Neuronal stem cell (in vitro differentiated cells): ENCODE measurements around the gene C2CD4A.

Experiments
- DNase-seq: peaks from one replicate; pipeline ENCODE4 v3.0.0-alpha.2; 2013; ENCODE audit warnings: low spot score
- H2AFZ ChIP-seq: one replicate; pipeline ENCODE4 v1.6.1; 2013; ENCODE audit warnings: mild to moderate bottlenecking, low read length, inconsistent platforms
- H2AK5ac ChIP-seq: 2 replicates; pipeline ENCODE4 v1.6.1; 2013; ENCODE audit warnings: low read depth, mild to moderate bottlenecking, inconsistent platforms, low read length, moderate library complexity, mixed read lengths
- H2BK120ac ChIP-seq: 2 replicates; pipeline ENCODE4 v1.6.1; 2013; ENCODE audit warnings: low read depth, mild to moderate bottlenecking, inconsistent platforms, low read length, moderate library complexity, mixed read lengths
- H2BK12ac ChIP-seq: one replicate; pipeline ENCODE4 v1.6.1; 2013; ENCODE audit warnings: low read length, inconsistent platforms
- H2BK15ac ChIP-seq: 2 replicates; pipeline ENCODE4 v1.6.1; 2013; ENCODE audit warnings: mild to moderate bottlenecking, low read length, inconsistent platforms, mixed read lengths
- H2BK5ac ChIP-seq: one replicate; pipeline ENCODE4 v1.6.1; 2013; ENCODE audit warnings: inconsistent platforms, mild to moderate bottlenecking, low read length, moderate library complexity
- H3K14ac ChIP-seq: one replicate; pipeline ENCODE4 v1.6.1; 2013; ENCODE audit warnings: low read length, inconsistent platforms
- H3K18ac ChIP-seq: 2 replicates; pipeline ENCODE4 v1.6.1; 2013; ENCODE audit warnings: low read length, inconsistent platforms
- H3K23ac ChIP-seq: 2 replicates; pipeline ENCODE4 v1.6.1; 2013; ENCODE audit warnings: low read depth, mild to moderate bottlenecking, mixed read lengths, low read length, inconsistent platforms; ENCODE audit not compliant: poor library complexity
- H3K27ac ChIP-seq: replicated peaks from 3 replicates; pipeline ENCODE4 v1.5.1; 2013; ENCODE audit warnings: low read length, inconsistent platforms
- H3K27me3 ChIP-seq, 3 experiments: 2 replicates each; pipeline ENCODE4 v1.6.1; 2013; ENCODE audit warnings: low read length in 3 of 3, mild to moderate bottlenecking in 2 of 3, inconsistent platforms in 1 of 3, low read depth in 1 of 3, mixed read lengths in 1 of 3, moderate library complexity in 1 of 3; ENCODE audit not compliant: control insufficient read depth in 3 of 3, insufficient read depth in 3 of 3
- H3K36me3 ChIP-seq, 2 donors: replicated peaks in 1 of 2; 2 replicates each; pipeline ENCODE4 v1.6.1; 2013; ENCODE audit warnings: low read length in 2 of 2; ENCODE audit not compliant: control insufficient read depth in 2 of 2, insufficient read depth in 2 of 2
- H3K4ac ChIP-seq: 2 replicates; pipeline ENCODE4 v1.6.1; 2013; ENCODE audit warnings: inconsistent platforms, mild to moderate bottlenecking, low read length, moderate library complexity
- H3K4me1 ChIP-seq, 2 donors: 1 replicate in 1 of 2; 2 replicates in 1 of 2; pipeline ENCODE4 v1.6.1; 2013; ENCODE audit warnings: low read length in 2 of 2, low read depth in 1 of 2; ENCODE audit not compliant: control insufficient read depth in 2 of 2, insufficient read depth in 1 of 2
- H3K4me2 ChIP-seq: one replicate; pipeline ENCODE4 v1.6.1; 2013; ENCODE audit warnings: mild to moderate bottlenecking, low read length, inconsistent platforms; ENCODE audit not compliant: insufficient read depth, poor library complexity, severe bottlenecking
- H3K4me3 ChIP-seq, 2 donors: 2 replicates each; pipeline ENCODE4 v1.5.1; 2013; ENCODE audit warnings: low read length in 2 of 2, mild to moderate bottlenecking in 2 of 2, inconsistent platforms in 1 of 2, moderate library complexity in 1 of 2
- H3K79me1 ChIP-seq: one replicate; pipeline ENCODE4 v1.6.1; 2013; ENCODE audit warnings: low read depth, mild to moderate bottlenecking, inconsistent platforms, low read length, moderate library complexity
- H3K9ac ChIP-seq: one replicate; pipeline ENCODE4 v1.6.1; 2013; ENCODE audit warnings: mild to moderate bottlenecking, low read depth, low read length, inconsistent platforms; ENCODE audit not compliant: poor library complexity
- H3K9me3 ChIP-seq, 2 donors: replicated peaks in 1 of 2; 2 replicates each; pipeline versions ENCODE3 to v1.6.1; 2013; ENCODE audit warnings: low read length in 2 of 2, mild to moderate bottlenecking in 2 of 2, inconsistent platforms in 1 of 2, low read depth in 1 of 2, mixed read lengths in 1 of 2, moderate library complexity in 1 of 2; ENCODE audit not compliant: control insufficient read depth in 2 of 2, insufficient read depth in 1 of 2
- H4K8ac ChIP-seq: one replicate; pipeline ENCODE4 v1.6.1; 2013; ENCODE audit warnings: low read depth, mild to moderate bottlenecking, inconsistent platforms, low read length, moderate library complexity
- H4K91ac ChIP-seq: one replicate; pipeline ENCODE4 v1.6.1; 2013; ENCODE audit warnings: low read length, low read depth, mild to moderate bottlenecking, inconsistent platforms; ENCODE audit not compliant: poor library complexity
- WGBS, 2 donors: extraction: QIAGEN DNeasy Blood & Tissue Kit; methylation state at CpG; one replicate each; pipeline ENCODE4 v1.1.7; 2013; ENCODE audit warnings: missing lambda C conversion rate in 2 of 2, mixed read lengths in 1 of 2; ENCODE audit not compliant: insufficient read length in 2 of 2, insufficient replicate concordance in 1 of 2; ENCODE audit errors: extremely low coverage in 2 of 2; 5-methylcytosine and 5-hydroxymethylcytosine counted together

C2CD4A gene

GRCh38 chr15:62118520-62119226 lies 51.9 kb downstream of the C2CD4A start:
- Histone ChIP-seq H3K4me1 (peaks cover 2 to 4% of the 10 kb centered on the region in 2 donors), H3K18ac (no peak overlapping the region), H2BK120ac (no peak overlapping the region), H3K27ac (no peak overlapping the region), H3K27me3 (no peaks in the 10 kb centered on the region), H3K23ac (no peak overlapping the region), H4K8ac (no peak overlapping the region), H2AFZ (peak overlapping the region; percentile 64), H3K79me1 (no peaks in the 10 kb centered on the region), H3K14ac (no peak overlapping the region), H3K36me3 (no peaks in the 10 kb centered on the region), H3K4ac (no peak overlapping the region), H2BK5ac (no peak overlapping the region), H3K4me2 (no peak overlapping the region), H2BK12ac (no peak overlapping the region), H3K9ac (no peak overlapping the region), H2BK15ac (no peak overlapping the region), H3K9me3 (no peaks in the 10 kb centered on the region), H3K4me3 (no peak overlapping the region), H4K91ac (no peak overlapping the region), H2AK5ac (no peak overlapping the region)
- WGBS, 2 donors, result no CpG with 5 or more reads among the region's 7 CpGs
- DNase-seq, result no peak

- Histone ChIP-seq H3K4me3 (no peak overlapping the region), H3K23ac (no peak overlapping the region), H4K91ac (no peak overlapping the region), H2BK5ac (no peak overlapping the region), H2BK15ac (no peak overlapping the region), H4K8ac (no peak overlapping the region), H2AFZ (peak overlapping the region; percentile 64), H3K27ac (no peak overlapping the region), H2AK5ac (no peak overlapping the region), H2BK120ac (no peak overlapping the region), H3K18ac (no peak overlapping the region), H3K4me2 (no peak overlapping the region), H3K9me3 (no peaks in the 10 kb centered on the region), H3K9ac (no peak overlapping the region), H3K79me1 (no peaks in the 10 kb centered on the region), H3K4ac (no peak overlapping the region), H2BK12ac (no peak overlapping the region), H3K36me3 (no peaks in the 10 kb centered on the region), H3K14ac (no peak overlapping the region), H3K4me1 (peaks cover 2 to 4% of the 10 kb centered on the region in 2 donors), H3K27me3 (no peaks in the 10 kb centered on the region)
- WGBS, 2 donors, result no CpG with 5 or more reads among the region's 7 CpGs
- no peak for DNase-seq
Measured at GRCh38 chr15:62119227-62119864, 52.6 kb downstream of the C2CD4A start.

- H4K8ac ChIP-seq, result no peak overlapping the region
- no peaks in the 10 kb centered on the region for H3K9me3 ChIP-seq
- DNase-seq, result no peak
- H2AK5ac ChIP-seq, result no peak overlapping the region
- no peak overlapping the region for H4K91ac ChIP-seq
- H3K4me1 ChIP-seq, result peaks cover 2 to 4% of the 10 kb centered on the region in 2 donors
- no CpG with 5 or more reads among the region's 3 CpGs for WGBS, 2 donors
- no peak overlapping the region for H2BK5ac ChIP-seq
- H3K79me1 ChIP-seq, result no peaks in the 10 kb centered on the region
- H2AFZ ChIP-seq, result no peak overlapping the region
- no peak overlapping the region for H2BK12ac ChIP-seq
- no peak overlapping the region for H3K4me3 ChIP-seq
- H3K27me3 ChIP-seq, result no peaks in the 10 kb centered on the region
- no peak overlapping the region for H3K4ac ChIP-seq
- H2BK120ac ChIP-seq, result no peak overlapping the region
- no peak overlapping the region for H3K23ac ChIP-seq
- H3K18ac ChIP-seq, result no peak overlapping the region
- no peak overlapping the region for H3K27ac ChIP-seq
- no peak overlapping the region for H3K9ac ChIP-seq
- H3K14ac ChIP-seq, result no peak overlapping the region
- H2BK15ac ChIP-seq, result no peak overlapping the region
- no peak overlapping the region for H3K4me2 ChIP-seq
- no peaks in the 10 kb centered on the region for H3K36me3 ChIP-seq
Measured at GRCh38 chr15:62119874-62120273, 53.1 kb downstream of the C2CD4A start.
